K562 (cell line): ENCODE measurements around the gene SDK1.

Experiments
- CEBPZ ChIP-seq: fragments of 150-350 bp; IDR thresholded peaks from 2 replicates; pipeline ENCODE4 v1.6.1; 2014; ENCODE audit warnings: low read depth, mild to moderate bottlenecking, low read length, borderline replicate concordance
- CTCF ChIP-seq, 3 experiments: IDR thresholded peaks in 2 of 3; conservative IDR thresholded peaks in 1 of 3; 2 replicates each; pipeline ENCODE4 v1.5.1; 2011 to 2012; ENCODE audit warnings: low read length in 3 of 3, mild to moderate bottlenecking in 3 of 3, control low read depth in 2 of 3, improper control_type of control experiment in 1 of 3, inconsistent platforms in 1 of 3, low read depth in 1 of 3, mixed read lengths in 1 of 3, moderate library complexity in 1 of 3; ENCODE audit not compliant: insufficient read depth in 2 of 3
- KAT7 ChIP-seq: sonication (generic); formaldehyde crosslinking; IDR thresholded peaks from 2 replicates; pipeline ENCODE4 v1.8.0; 2022; ENCODE audit warnings: missing genetic modification reagents, mild to moderate bottlenecking, borderline replicate concordance
- PATZ1 ChIP-seq: fragments of 250-450 bp; sonication (Bioruptor Pico); IDR thresholded peaks from 2 replicates; pipeline ENCODE4 v1.5.0; 2020; ENCODE audit warnings: mild to moderate bottlenecking, borderline replicate concordance
- USF1 ChIP-seq: sonication (generic); formaldehyde crosslinking; IDR thresholded peaks from 2 replicates; pipeline ENCODE4 v1.9.0; 2022; ENCODE audit warnings: mild to moderate bottlenecking, missing genetic modification reagents
- ZBTB11 ChIP-seq, 3 experiments: fragments of 200-800 bp in 1 of 3; fragments of 250-450 bp in 1 of 3; fragments of 450-650 bp in 1 of 3; sonication (Bioruptor Pico) in 1 of 3; sonication (Bioruptor generic) in 1 of 3; formaldehyde crosslinking in 1 of 3; IDR thresholded peaks; 2 replicates each; pipeline versions ENCODE4 v1.6.1 to v1.8.0; 2016 to 2022; ENCODE audit warnings: mild to moderate bottlenecking in 2 of 3, missing genetic modification characterization in 2 of 3, missing compliant biosample characterization in 1 of 3, moderate library complexity in 1 of 3

GRCh38 chr7:3909128-3909527 lies 608.1 kb downstream of the SDK1 start:
- TF ChIP-seq KAT7 (CRISPR knock-in tag) (no peak), CEBPZ (no peak), PATZ1 (CRISPR knock-in tag) (no peak), USF1 (CRISPR knock-in tag) (no peak), ZBTB11 (CRISPR knock-in tag; IDR thresholded peaks at IDR 0.05) (no peak), CTCF (IDR thresholded peaks at IDR 0.05 in 2 of 3, conservative IDR thresholded peaks at IDR 0.05 in 1 of 3; ENCODE audit: insufficient read depth in 2 of 3, low read depth in 1 of 3, low read length in 3 of 3) (no peak)
